GM12892 (cell line): ENCODE results near the gene RPEL1.

Experiments
- POLR2A ChIP-seq: IDR thresholded peaks from 2 replicates; pipeline ENCODE4 v1.6.1; 2011; ENCODE audit warnings: low read depth, low read length, control low read depth
- TAF1 ChIP-seq: IDR thresholded peaks from 2 replicates; pipeline ENCODE4 v1.6.1; 2011; ENCODE audit warnings: low read depth, mild to moderate bottlenecking, control low read depth, low read length, borderline replicate concordance

DNA sequence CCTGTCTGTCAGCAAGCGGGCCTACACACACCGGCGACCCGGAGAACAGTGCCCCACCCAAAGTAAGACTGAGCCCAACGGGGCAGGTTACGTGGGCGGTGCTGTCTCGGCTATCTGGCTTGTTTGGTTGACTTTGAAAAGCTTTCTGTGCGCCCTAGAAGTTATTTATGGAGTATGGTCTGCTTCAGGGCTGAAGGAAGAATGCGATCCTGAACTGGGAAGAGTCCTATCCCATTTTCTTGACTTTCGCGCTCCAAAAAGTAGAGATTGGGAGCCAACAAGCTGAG lies 32.8 kb downstream of the RPEL1 start:
- TF ChIP-seq POLR2A (no peak), TAF1 (no peak)
